AG10803 (cell line): Measurements from ENCODE around the gene DOCK8.
A peak's percentile ranks its signal among the peaks of the same experiment; 100 is the strongest.

Experiments
- DNase-seq: peaks from one replicate; pipeline ENCODE4 v3.0.0; 2010; ENCODE audit warnings: low read depth
- H3K4me3 ChIP-seq: 2 replicates; pipeline ENCODE4 v1.5.1; 2011; ENCODE audit warnings: mild to moderate bottlenecking, low read length, control low read depth
- CTCF ChIP-seq: conservative IDR thresholded peaks from 2 replicates; pipeline ENCODE4 v1.5.1; 2011; ENCODE audit warnings: mild to moderate bottlenecking, low read length, control low read depth, inconsistent platforms

DOCK8 gene

GRCh38 chr9:372128-372527 is 157.5 kb downstream of the DOCK8 start:
- no peak for TF ChIP-seq CTCF
- no peak for DNase-seq
- no peak overlapping the region for H3K4me3 ChIP-seq

GRCh38 chr9:373759-374206 is 159.1 kb downstream of the DOCK8 start:
- no peak for DNase-seq
- TF ChIP-seq CTCF = no peak
- H3K4me3 ChIP-seq = no peak overlapping the region

- DNase-seq = no peak
- TF ChIP-seq CTCF = no peak
- no peak overlapping the region for H3K4me3 ChIP-seq
These were observed 160.1 kb downstream of the DOCK8 start for GRCh38 chr9:374736-375135.

- no peak overlapping the region for H3K4me3 ChIP-seq
- DNase-seq = no peak
- no peak for TF ChIP-seq CTCF
These were observed 161.4 kb downstream of the DOCK8 start for GRCh38 chr9:376115-376514.

GRCh38 chr9:378263-378662 is 163.6 kb downstream of the DOCK8 start:
- TF ChIP-seq CTCF = no peak
- no peak overlapping the region for H3K4me3 ChIP-seq
- DNase-seq = no peak

- TF ChIP-seq CTCF = no peak
- H3K4me3 ChIP-seq = no peak overlapping the region
- DNase-seq = no peak
These were observed 167.7 kb downstream of the DOCK8 start for GRCh38 chr9:382383-382782.

- H3K4me3 ChIP-seq = no peak overlapping the region
- peak; percentile 80 for TF ChIP-seq CTCF
- peak; percentile 46 for DNase-seq
These were observed 171.2 kb downstream of the DOCK8 start for GRCh38 chr9:385818-386398.
